ENCODE data around the gene SLC17A9. TPM values are rescaled to one million over a fixed set of nuclear protein-coding genes. Genes with fewer than 3 reads are reported as not detected.
A peak's percentile ranks its signal among the peaks of the same experiment; 100 is the strongest.

SLC17A9 gene
- total and polyA plus RNA-seq, 10 of the 15 experiments (the other 5 are each of a cell fraction or from before 2014, with no cell fraction given), result 0.72 to 74.1 (median 29.4) TPM

DNA sequence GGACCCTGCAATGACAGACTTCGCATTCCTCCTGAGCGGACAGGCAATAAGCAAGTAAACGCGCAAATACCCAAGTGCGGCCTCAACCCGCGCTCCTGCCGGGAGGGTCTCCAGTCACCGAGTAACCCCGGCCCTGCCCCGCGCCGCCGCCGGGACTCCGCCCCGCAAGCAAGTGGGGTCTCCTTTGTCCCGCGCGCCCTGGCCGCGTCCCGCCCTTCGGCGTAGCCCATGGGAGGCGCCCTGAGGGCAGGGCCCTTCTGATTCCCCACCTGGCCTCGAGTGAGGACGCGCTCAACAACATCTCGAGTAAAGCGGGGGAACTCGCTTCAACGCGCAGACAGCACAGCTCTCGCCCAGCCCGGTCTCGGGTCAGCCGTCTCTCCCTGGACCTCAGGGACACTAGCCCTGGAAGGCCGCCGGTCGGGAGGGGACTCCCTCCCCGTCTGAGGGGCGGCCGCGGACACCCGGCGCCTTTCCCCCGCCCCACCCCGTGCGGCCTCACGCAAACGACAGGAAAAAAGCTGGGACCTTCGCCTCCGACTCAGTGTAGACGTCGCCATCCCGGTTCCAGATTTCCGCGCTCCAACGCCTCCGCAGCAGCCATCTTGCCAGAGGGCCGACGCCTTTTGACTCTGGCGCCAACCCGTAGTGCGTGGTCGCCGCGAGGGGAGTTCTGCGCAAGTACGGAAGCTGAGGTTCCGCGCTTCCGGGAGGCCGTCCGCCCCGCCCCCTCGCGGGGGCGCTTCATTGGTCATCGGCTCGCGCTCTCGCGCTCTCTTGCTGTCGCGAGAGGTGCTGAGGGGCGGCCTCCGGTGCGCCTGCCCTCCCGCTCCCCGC lies 15.0 kb upstream of the SLC17A9 start (continued):
- TF ChIP-seq, protein P1, sequence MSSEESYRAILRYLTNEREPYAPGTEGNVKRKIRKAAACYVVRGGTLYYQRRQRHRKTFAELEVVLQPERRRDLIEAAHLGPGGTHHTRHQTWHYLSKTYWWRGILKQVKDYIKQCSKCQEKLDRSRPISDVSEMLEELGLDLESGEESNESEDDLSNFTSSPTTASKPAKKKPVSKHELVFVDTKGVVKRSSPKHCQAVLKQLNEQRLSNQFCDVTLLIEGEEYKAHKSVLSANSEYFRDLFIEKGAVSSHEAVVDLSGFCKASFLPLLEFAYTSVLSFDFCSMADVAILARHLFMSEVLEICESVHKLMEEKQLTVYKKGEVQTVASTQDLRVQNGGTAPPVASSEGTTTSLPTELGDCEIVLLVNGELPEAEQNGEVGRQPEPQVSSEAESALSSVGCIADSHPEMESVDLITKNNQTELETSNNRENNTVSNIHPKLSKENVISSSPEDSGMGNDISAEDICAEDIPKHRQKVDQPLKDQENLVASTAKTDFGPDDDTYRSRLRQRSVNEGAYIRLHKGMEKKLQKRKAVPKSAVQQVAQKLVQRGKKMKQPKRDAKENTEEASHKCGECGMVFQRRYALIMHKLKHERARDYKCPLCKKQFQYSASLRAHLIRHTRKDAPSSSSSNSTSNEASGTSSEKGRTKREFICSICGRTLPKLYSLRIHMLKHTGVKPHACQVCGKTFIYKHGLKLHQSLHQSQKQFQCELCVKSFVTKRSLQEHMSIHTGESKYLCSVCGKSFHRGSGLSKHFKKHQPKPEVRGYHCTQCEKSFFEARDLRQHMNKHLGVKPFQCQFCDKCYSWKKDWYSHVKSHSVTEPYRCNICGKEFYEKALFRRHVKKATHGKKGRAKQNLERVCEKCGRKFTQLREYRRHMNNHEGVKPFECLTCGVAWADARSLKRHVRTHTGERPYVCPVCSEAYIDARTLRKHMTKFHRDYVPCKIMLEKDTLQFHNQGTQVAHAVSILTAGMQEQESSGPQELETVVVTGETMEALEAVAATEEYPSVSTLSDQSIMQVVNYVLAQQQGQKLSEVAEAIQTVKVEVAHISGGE (CRISPR knock-in tag; IDR thresholded peaks at IDR 0.05), result no peak
- TF ChIP-seq POLR2AphosphoS2 (IDR thresholded peaks at IDR 0.05; ENCODE audit: low read depth, low read length) (no peak), ZNF24 (IDR thresholded peaks at IDR 0.05) (no peak), RB1 (IDR thresholded peaks at IDR 0.05; ENCODE audit: borderline replicate concordance) (peak; percentile 69; the same call in 1 of the 2 replicates), BACH1 (IDR thresholded peaks at IDR 0.05; ENCODE audit: borderline replicate concordance) (no peak), CREB1 (IDR thresholded peaks at IDR 0.05; ENCODE audit: low read depth) (peak; percentile 77), EGR1 (IDR thresholded peaks at IDR 0.05; ENCODE audit: borderline replicate concordance in 1 of 2, low read depth in 2 of 2, low read length in 2 of 2) (peak; percentile 20 to 95), STAT3 (IDR thresholded peaks at IDR 0.05; ENCODE audit: low read depth, low read length) (no peak), RCOR1 (conservative IDR thresholded peaks at IDR 0.05; ENCODE audit: low read depth, low read length) (0 out of 2 replicates have a peak, but pooled peaks have one; percentile 77), EP300 (IDR thresholded peaks at IDR 0.05; ENCODE audit: borderline replicate concordance in 1 of 2, control insufficient read depth in 1 of 2, low read depth in 2 of 2, low read length in 2 of 2) (0 out of 4 replicates have a peak, but pooled peaks of 1 of the 2 experiments have one; percentile 13), NR2C2 (IDR thresholded peaks at IDR 0.05; ENCODE audit: borderline replicate concordance, control insufficient read depth, insufficient read length, low read depth) (no peak), EZH2 (IDR thresholded peaks at IDR 0.05; ENCODE audit: borderline replicate concordance, control insufficient read depth, low read depth, low read length) (no peak), KAT2A (conservative IDR thresholded peaks at IDR 0.05; ENCODE audit: control insufficient read depth, low read depth, low read length) (no peak), SMAD1 (IDR thresholded peaks at IDR 0.05; ENCODE audit: low read depth, partially characterized antibody) (no peak), RFX5 (IDR thresholded peaks at IDR 0.05; ENCODE audit: low read depth, low read length) (0 out of 2 replicates have a peak, but pooled peaks have one; percentile 41), ZZZ3 (IDR thresholded peaks at IDR 0.05; ENCODE audit: control insufficient read depth, insufficient read length, low read depth) (no peak)
- TF ChIP-seq, protein P2, sequence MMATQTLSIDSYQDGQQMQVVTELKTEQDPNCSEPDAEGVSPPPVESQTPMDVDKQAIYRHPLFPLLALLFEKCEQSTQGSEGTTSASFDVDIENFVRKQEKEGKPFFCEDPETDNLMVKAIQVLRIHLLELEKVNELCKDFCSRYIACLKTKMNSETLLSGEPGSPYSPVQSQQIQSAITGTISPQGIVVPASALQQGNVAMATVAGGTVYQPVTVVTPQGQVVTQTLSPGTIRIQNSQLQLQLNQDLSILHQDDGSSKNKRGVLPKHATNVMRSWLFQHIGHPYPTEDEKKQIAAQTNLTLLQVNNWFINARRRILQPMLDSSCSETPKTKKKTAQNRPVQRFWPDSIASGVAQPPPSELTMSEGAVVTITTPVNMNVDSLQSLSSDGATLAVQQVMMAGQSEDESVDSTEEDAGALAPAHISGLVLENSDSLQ (IDR thresholded peaks at IDR 0.05), result 0 out of 2 replicates have a peak, but pooled peaks have one; percentile 6
- TF ChIP-seq, protein P3, sequence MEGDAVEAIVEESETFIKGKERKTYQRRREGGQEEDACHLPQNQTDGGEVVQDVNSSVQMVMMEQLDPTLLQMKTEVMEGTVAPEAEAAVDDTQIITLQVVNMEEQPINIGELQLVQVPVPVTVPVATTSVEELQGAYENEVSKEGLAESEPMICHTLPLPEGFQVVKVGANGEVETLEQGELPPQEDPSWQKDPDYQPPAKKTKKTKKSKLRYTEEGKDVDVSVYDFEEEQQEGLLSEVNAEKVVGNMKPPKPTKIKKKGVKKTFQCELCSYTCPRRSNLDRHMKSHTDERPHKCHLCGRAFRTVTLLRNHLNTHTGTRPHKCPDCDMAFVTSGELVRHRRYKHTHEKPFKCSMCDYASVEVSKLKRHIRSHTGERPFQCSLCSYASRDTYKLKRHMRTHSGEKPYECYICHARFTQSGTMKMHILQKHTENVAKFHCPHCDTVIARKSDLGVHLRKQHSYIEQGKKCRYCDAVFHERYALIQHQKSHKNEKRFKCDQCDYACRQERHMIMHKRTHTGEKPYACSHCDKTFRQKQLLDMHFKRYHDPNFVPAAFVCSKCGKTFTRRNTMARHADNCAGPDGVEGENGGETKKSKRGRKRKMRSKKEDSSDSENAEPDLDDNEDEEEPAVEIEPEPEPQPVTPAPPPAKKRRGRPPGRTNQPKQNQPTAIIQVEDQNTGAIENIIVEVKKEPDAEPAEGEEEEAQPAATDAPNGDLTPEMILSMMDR (IDR thresholded peaks at IDR 0.05 in 2 of 3, conservative IDR thresholded peaks at IDR 0.05 in 1 of 3; ENCODE audit: control insufficient read depth in 2 of 3, extremely low read depth in 1 of 3, insufficient read depth in 1 of 3, low read depth in 3 of 3, low read length in 3 of 3), result no peak
- TF ChIP-seq, protein P4, sequence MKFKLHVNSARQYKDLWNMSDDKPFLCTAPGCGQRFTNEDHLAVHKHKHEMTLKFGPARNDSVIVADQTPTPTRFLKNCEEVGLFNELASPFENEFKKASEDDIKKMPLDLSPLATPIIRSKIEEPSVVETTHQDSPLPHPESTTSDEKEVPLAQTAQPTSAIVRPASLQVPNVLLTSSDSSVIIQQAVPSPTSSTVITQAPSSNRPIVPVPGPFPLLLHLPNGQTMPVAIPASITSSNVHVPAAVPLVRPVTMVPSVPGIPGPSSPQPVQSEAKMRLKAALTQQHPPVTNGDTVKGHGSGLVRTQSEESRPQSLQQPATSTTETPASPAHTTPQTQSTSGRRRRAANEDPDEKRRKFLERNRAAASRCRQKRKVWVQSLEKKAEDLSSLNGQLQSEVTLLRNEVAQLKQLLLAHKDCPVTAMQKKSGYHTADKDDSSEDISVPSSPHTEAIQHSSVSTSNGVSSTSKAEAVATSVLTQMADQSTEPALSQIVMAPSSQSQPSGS (IDR thresholded peaks at IDR 0.05; ENCODE audit: low read length), result no peak
